OCI-M1 (cell line): Measurements from ENCODE around the gene NHEJ1.

Source experiments
- DNase-seq: peaks from one replicate; lab custom pipeline; 2025; lab: John Stamatoyannopoulos, UW

The NHEJ1 gene

GRCh38 chr2:219123356-219124135 is 37.1 kb downstream of the NHEJ1 start:
- peak; percentile 32 for DNase-seq

DNA sequence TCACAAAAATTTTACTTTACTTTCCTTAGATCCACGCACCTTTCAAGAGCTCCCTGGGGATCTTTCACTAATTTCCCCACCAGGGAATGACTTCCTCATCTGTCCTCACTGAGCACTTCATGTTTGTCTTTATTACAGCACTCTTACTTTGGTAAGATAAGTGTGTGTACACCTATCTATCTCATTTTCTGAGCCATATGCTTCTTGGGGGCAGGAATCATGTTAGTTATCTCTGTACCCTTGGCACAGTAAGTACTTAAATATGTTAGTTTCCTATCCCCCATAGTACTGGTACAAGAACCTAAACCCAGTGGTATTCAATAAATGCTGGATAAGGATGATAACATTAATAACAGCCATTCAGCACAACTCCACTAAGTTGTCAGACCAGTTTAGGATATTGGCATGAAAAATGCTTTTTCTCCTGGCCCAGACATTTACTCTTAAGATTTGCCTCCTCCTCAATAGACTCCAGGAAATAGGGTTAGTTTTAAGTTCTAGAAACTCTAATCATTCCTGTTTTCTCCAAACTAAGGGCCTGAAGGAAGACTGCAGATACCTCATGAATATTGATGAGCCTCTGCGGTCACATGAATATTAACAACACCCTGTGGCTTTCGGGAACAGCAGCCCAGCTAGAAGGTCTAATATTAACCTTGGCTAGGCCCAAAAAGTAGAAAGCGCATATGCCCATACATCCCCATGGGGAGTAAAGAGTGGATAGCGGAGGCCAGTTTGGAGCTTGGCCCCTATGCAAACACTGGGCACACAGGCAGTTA is 38.2 kb downstream of the NHEJ1 start:
- peak; percentile 64 for DNase-seq

DNA sequence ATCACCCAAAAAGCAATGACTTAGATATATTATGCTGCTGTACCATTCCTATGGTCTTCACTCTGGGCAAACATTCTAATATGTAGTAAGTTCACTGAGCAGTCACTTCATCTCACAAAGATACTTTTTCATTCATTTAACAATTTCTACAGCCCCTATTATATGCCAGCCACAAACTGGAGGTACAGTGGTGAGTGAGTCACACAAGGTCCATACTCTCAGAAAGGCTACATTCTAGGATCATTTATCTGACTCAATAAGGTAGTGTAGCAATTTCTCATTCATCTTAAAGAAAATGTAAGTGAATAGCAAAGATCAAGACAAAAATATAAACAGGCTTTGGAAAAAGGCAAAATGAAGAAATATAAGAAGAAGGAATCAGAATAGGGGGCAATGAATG is 40.5 kb downstream of the NHEJ1 start:
- no peak for DNase-seq

GRCh38 chr2:219119422-219120043 is 41.1 kb downstream of the NHEJ1 start:
- peak; percentile 80 for DNase-seq

DNA sequence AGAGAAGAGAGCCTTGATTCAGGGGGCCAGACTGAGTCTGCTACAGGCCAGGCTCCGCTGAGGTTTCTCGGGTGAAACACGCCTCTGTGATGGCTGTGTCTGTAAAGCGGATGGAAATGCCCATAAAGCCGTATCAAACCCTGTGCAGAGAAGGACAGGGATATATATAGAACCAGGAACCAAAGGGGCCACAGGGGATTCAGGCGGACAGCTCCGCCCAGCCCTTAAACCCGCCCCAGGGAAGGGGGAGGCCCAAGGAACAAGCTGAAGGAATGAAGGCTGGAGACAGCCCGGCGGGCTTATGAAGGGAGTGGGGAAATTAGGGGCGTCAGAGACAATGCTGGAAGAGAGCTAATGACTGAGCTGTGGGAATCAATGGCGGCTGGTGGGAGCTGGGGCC is 42.1 kb downstream of the NHEJ1 start:
- DNase-seq, result no peak

DNA sequence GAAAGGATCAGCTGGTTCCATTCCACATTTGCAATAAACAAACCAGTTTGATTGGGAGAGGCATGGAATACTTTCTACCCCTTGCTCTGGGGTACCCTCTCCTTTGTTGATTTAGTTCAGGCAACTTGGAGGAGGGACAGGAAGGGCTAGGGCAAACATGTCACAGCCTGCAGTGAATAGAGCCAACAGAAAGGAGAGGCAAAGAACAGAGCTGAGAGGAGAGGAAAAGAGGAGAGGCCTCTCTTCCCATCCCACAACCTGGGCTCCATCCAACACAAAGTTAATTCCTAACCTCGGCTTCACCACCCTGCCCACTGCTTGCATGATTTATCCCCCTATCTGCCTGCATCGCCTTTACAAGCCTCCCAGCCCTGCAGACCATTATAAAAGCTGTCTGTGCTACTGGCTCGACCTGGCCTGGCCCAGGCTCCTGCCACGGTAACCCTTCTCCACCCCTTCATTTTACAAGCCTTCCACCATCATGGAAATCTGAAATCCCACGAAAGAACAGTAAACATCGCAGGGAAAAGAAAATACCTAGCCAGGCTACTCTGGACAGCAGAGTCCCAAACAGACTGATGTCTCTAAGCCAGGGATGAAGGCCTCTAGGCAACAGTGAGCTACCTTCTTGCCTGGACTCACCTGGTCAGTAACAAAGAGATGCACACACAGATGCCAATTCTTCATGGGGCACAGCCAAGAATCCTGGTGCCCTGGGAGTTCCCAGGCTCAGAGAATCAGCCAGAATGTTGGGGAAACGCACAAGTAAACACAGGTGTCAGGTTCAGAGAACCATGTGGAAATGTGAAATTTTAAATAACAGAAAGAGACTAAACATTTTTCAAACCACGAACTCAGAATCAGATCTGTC is 43.6 kb downstream of the NHEJ1 start:
- no peak for DNase-seq

DNA sequence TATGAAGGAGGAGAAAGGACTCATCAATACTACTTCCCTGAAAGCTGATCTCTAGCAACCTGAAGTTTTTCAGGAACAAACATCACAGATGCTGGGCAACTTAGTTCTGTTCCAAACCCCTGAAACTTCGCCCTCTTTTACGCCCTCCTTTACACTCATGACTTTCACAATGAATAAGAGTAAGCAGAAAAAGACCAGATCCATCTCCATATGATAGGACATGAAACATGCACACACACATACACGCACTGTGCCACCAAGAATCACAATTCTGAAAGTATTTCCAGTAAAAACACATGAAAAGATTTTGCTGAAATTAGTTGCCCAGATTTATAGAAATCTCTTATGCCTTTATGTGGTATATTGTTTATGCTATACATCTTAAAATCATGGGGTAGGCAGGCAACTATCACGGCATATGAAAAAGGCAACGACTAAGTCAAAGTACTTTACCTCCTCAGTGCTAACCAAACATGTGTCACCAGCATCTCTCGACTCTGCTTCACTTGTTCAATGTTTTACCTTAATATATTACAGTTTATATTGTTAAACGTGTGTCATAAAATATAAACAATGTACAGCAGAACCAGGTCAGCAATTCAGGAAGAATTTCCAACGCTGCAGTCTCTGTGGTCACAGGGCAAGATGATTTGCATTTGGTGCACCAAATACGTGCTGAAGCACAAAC is 47.8 kb downstream of the NHEJ1 start:
- DNase-seq, result no peak

- DNase-seq, result no peak
Observed at GRCh38 chr2:219112062-219112406, 48.6 kb downstream of the NHEJ1 start.

DNA sequence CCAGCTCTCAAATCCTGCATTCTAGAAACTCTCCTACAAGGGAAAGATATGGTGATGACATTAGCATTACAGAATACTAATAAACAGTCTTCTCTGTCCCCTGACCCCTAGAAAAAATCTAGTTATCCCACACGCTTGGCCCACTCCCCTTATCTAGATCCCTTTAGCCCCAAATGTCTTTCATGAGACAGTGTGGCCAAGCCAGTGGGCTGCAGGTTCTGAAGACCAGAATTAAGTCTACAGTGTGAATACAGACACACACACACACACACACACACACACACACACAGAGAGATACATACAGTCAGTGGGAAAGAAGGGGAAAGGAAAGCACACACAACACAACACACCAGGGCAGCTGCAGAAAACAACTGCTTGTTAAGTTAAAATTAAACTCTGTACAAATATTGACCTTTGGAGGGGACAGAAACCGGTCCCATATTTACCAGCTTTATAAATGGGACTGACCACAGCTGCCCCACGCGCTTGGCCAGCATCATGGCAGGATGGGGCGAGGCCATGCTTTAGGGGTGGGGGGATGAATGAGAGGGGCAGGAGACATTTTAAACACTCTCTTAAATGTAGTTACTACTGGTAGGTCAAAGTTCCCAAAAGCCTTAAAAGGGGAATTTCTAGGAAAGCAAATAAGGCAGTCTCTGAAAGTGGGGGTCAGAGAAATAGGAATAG is 49.1 kb downstream of the NHEJ1 start:
- DNase-seq, result no peak

DNA sequence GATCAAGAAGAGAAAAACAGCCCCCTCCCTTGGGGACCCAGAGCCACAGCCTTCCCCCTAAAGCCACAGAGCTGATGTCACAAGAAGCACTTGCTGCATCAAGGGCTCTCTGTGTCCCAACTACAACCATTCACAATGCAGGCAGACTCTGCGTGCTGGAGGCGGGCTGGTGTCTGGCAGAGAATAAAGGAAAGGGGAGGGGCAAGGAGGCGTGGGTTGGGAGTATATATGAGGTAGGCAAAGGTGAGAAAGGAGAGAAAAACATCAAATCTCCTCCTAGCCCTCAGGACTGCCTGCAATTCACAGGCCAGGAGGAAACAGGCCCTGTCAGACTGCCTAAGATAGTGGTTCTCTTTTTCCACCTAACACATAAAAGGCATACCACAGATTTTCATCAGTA is 51.1 kb downstream of the NHEJ1 start:
- DNase-seq, result peak; percentile 86

- no peak for DNase-seq
Observed at GRCh38 chr2:219107758-219108157, 52.9 kb downstream of the NHEJ1 start.

DNA sequence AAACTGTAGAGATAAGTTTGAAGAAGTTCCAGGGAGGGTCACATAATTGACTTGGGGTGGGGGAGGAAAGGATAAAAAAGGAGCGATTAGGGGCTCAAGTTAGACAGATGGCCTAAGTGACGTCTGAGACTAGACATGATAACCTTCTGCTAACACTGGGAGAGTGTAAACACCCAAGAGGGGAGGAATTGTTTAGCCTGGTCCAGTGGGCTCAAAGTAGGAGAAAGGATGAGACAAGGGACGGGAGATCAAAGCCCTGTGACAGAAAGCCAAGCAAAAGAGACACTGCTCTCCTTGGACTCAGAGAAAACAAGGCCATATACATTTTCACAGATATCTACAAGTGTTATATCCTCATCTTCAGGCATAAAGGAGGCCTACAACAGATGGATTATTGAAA is 54.4 kb downstream of the NHEJ1 start:
- DNase-seq, result no peak

GRCh38 chr2:219104107-219105035 is 56.2 kb downstream of the NHEJ1 start:
- peak; percentile 75 for DNase-seq

- DNase-seq, result no peak
Observed at GRCh38 chr2:219099329-219099728, 61.3 kb downstream of the NHEJ1 start.

DNA sequence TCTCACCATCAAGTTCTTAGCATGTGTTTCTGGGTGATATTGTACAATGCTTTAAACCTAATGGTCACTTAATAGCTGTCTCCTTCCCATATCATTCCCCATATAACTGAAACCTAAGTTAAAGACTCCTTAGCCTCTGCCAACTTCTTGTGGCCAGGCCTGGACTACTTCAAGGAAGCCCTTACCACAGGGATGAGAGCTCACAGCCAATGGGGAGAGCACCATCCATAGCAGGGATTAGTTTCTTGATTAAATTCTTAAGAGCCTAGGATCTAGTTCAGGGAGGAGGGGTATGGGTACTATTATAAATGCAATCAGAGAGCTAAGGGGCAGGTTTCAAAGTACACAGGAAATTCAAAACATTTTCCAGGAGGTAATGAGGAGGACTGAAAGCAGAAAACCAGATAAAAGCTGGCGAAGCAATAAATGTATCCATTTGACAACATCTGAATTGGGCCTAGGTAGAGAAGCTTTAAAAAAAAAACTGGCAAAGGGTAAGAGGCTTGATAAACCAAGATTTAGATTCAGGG is 65.1 kb downstream of the NHEJ1 start:
- no peak for DNase-seq

GRCh38 chr2:219094171-219094570 is 66.4 kb downstream of the NHEJ1 start:
- DNase-seq, result no peak

DNA sequence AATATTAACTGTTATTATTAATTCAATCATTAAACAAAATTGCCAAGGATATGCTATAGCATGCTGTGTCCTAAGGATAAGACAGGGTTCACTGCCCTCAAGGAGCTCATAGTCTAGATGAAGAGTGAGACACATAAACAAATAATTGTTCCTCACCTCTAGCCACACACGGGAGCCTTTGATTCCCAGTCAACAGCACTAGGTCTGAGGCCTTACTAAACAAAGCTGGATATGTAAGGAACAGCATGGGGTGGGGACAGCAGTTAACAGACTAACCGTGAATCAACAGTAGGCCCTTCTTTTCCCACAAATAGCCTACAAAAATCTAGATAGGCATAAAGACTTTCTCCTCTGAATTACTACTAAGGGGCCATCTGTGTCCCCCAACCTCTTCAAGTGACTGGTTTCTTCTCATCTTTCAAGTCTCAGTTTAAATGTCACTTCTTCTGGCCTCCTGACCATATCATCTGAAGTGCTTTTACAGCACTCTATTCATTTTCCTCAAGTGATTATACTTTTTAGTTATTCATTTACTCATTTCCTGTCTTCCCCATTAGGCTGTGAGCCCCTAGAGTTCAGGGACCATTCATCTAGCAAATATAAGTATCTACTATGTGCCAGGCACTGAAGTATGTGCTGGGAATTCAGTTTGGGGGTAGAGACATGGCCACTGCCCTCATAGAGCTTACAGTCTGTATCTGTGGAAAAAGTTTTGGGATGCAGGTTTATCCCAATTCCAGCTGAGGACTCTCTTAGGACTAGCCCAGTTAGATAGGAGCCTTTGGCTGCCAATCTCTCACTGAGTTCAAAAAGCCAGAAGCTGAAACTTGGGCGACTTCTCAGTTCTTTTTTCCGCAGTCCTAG is 69.9 kb downstream of the NHEJ1 start:
- no peak for DNase-seq

DNA sequence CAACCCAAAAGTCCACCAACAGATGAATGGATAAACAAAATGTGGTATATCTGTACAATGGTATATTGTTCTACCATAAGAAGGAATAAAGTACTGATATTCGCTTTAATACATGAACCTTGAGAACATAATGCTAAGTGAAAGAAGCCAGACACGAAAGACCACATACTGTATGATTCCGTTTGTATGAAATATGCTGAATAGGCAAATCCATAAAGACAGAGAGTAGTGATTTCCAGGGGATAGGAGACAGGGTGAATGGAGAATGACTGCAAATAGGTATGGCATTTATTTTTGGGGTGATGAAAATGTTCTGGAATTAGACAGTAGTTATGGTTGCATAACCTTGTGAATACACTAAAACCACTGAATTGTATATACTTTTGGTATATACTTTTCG is 71.3 kb downstream of the NHEJ1 start:
- DNase-seq, result no peak

DNA sequence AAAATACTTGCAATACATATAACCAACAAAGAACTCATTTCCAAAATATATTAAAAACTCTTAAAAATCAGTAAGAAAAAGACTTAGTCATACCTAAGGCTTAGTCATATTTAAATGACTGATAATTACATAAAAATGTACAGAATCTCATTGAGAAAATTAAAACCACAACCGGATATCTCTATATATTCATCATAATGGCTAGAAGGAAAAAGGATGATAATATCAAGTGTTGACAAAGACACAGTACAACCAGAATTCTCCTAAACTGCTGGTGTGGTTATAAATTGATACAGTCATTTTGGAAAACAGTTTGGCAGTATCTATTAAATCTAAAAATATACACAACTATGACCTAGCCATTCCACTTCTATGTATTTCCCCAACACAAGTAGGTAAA is 72.8 kb downstream of the NHEJ1 start:
- no peak for DNase-seq
